Fibroblast of skin of left quadriceps (primary cell): ENCODE results near the gene QSOX1.
"Not testable (repeated sequence)": the region's sequence is repeated elsewhere in the genome, so short reads cannot be mapped to it uniquely, and the experiment has no call there.

Experiments used
- DNase-seq, 2 experiments: peaks; one replicate each; pipeline ENCODE4 v3.0.0-alpha.2; 2013; ENCODE audit warnings: low read depth in 2 of 2

The QSOX1 gene

DNA sequence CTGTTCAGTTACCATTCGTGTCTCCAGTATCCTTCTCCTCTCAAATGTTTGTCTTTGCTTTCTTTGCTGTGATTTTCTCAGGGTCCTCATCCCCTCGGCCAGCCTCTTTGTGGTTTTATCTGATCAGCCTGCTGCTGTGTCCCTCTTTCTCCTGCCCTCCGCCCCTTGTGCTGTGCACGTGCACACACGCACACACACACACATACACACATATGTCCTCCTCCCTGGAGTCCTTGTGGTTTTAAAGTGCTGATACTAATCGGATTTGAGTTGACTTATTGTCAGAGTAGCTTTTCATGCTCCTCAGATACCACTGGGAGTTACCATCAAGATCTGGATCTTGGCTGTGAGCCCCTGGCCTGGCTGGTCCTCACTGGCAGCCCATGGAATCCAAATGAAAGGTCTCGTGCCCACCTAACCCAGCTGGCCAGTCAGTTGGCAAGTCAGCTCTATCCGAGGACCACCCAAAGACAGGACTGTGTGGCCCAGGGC, 34.1 kb downstream of the QSOX1 start:
- DNase-seq: no peak

DNA sequence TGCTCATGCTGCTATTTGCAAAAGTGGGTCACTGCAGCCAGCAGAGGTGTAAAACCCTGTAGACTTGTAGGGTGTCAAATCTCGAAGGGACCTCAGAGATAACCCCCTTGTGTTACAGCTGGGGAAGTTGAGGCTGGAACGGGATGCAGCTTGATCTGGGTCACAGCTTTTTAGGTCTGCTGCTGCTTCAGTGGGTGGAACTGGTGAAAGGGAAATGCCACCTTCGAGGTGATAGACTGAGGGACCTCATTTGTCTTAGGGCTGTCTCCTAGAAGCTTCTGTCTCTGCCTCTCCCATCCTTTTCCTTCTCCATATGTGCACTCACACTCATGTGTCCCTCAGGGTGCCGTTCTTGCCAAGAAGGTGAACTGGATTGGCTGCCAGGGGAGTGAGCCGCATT, 35.4 kb downstream of the QSOX1 start:
- DNase-seq: no peak

DNA sequence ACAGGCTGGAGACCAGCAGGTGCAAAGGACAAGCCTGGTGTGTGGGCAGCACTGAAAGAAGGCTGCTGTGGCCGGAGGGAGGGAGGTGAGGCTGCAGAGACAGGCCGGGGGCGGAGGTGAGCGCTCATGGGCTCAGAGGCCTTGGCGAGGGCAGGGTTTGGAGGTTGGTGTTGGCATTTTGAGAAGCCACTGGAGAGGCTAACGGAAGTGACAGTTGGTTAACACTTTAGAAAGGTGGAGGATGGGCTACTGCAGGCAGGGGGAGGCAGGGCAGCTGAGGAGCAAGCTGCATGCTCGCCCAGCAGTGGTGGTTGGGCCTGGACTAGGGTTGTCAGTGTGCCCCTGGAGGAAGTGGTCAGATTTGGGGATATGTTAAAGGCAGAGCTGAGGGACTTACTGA, 37.5 kb downstream of the QSOX1 start:
- no peak for DNase-seq

DNA sequence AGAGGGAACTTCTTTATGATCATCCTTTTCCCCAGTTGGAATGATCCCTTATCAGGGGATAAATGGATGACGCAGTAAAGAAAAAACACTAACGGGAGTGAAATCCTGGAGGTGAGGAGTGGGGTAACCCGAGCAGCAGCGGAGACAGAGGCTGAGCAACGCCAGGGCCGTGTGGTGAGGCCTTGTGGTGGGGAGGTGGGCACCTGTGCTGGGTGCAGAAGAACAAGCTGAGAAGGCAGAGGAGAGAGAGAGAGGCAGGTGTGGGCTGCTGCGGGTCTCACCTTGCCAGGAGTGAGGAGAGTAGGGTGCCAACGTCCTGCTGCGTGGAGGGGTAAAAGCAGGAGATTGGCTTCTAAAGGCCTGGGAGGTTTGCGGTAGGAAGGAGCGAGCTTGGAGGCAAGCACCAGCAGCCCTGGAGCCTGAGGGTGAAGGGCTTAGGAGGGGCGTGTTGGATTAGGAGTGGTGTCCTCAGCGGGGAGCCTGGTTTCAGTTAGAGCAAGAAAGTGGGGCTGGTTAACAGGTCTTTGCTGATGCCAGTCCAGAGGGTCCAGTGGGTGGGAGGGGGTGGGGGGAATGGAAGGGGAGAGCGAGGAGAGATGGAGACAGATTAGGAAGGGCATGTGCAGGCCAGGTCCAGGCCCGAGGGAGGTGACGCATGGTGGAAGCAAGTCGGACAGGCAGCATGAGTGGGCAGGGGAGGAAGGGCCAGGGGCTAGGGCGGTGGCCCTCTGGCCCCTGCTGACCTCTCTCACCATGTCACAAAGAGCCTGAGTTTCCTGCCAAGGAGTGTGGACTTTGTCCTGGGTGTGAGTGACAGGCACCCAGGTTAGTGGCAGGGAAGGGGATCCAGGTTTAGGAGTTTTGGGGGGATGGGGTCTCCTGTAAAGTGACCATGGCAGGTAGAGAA, 38.7 kb downstream of the QSOX1 start:
- no peak for DNase-seq

DNA sequence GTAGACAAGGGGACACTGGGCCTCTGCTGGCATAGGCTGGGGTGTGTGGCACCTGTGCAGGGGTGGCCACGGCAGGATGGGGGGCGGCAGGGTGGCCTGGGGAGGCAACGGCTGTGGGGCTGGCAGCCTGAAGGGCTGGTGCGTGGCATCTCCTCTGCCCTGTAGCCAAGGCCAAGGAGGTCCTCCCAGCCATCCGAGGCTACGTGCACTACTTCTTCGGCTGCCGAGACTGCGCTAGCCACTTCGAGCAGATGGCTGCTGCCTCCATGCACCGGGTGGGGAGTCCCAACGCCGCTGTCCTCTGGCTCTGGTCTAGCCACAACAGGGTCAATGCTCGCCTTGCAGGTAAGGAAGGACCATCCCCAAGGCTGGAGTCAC, 39.4 kb downstream of the QSOX1 start:
- DNase-seq: no peak

DNA sequence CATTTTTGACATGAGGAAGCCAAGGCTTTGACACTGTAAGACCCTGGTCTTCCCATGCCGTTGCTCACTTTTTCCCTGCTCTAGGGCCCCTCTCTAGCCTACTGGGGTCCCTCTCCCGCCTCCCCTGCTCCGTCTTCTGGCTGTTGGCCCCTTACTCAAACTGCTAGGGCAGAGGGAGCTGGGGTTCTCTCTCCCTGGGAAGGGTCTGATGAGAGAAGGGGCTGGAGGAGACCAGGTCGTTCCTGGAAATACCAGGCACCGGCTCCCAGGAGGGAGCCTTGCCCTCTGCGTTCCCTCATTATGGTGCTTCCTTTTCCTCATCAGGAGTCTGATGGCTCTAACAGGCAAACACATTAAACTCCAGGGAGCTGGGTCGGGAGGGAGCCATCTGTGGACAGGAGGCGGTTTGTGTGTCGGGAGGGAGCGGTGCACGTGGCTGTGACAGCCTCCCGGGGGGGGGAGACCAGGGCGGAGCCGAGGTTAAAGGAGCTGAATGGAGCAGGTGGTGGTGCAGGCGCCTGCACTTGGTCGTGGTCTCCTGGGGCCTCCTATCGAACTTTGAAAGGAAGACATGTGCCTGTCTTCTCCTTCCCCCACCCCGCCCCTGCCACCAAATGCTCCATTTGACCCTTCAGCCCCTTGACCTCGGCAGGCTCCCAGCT, 40.0 kb downstream of the QSOX1 start:
- no peak for DNase-seq

DNA sequence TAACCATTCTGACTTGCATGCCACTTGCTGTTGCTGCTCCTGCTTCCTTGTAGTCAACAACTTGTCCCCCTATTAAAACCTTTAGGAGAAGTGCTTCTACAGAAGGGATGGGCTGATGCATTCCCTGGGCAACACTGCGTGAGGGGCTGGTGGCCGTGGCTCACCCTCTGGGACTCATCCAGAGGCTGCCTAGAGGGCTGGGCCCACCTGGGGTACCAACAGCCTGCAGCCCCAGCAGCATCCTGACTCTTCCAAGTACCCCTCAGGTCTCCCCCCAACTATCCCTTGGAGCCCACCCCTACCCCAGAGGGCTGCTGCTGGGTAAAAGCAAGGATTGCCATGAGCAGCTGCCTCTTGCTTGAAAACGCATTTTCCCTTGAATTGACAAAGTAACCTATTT, 40.7 kb downstream of the QSOX1 start:
- DNase-seq: no peak

DNA sequence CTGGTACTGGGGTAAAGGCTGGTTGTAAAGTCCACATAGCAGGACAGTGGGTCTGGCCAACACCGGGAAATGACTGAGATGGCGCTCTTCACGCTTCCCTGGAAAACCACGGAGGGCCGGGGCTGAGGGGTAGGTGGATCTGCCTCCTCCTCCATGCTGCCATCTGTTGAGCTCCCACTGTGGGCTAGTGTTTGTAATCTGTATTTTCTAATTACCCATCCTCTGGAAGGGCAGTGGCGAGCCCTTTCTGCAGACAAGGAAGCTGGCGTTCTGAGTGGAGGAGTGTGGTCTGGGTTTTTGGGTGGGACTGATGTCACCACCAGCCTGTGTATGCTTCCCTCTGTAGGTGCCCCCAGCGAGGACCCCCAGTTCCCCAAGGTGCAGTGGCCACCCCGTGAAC, 41.2 kb downstream of the QSOX1 start:
- no peak for DNase-seq

DNA sequence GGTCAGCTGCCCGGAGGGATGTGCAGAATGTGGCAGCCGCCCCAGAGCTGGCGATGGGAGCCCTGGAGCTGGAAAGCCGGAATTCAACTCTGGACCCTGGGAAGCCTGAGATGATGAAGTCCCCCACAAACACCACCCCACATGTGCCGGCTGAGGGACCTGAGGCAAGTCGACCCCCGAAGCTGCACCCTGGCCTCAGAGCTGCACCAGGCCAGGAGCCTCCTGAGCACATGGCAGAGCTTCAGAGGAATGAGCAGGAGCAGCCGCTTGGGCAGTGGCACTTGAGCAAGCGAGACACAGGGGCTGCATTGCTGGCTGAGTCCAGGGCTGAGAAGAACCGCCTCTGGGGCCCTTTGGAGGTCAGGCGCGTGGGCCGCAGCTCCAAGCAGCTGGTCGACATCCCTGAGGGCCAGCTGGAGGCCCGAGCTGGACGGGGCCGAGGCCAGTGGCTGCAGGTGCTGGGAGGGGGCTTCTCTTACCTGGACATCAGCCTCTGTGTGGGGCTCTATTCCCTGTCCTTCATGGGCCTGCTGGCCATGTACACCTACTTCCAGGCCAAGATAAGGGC, 41.9 kb downstream of the QSOX1 start:
- DNase-seq: no peak

DNA sequence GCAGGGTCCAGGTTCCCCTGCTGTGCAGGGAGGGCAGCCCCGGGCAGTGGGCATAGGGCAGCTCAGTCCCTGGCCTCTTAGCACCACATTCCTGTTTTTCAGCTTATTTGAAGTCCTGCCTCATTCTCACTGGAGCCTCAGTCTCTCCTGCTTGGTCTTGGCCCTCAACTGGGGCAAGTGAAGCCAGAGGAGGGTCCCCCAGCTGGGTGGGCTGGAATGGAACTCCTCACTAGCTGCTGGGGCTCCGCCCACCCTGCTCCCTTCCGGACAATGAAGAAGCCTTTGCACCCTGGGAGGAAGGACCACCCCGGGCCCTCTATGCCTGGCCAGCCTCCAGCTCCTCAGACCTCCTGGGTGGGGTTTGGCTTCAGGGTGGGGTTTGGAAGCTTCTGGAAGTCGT, 42.6 kb downstream of the QSOX1 start:
- DNase-seq: no peak

DNA sequence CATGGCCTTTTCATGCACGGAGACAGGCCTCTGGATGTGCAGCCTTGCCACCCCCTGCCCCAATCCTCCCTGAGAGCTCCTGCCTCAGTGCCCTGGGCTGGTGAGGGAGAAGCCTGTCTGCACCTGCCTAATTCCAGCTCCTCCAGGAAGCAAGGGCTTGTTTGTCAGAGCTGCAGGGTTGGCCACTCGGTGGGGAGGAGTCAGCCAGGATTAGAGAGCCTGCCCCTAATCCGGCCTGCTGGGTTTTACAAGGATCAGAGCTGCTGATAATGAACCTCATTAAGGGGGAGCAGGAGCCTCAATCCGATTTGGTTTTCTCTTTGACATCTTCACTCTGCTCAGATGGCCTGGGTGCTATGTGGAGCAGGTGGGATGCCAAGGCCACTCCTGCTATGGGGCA, 43.5 kb downstream of the QSOX1 start:
- no peak for DNase-seq

DNA sequence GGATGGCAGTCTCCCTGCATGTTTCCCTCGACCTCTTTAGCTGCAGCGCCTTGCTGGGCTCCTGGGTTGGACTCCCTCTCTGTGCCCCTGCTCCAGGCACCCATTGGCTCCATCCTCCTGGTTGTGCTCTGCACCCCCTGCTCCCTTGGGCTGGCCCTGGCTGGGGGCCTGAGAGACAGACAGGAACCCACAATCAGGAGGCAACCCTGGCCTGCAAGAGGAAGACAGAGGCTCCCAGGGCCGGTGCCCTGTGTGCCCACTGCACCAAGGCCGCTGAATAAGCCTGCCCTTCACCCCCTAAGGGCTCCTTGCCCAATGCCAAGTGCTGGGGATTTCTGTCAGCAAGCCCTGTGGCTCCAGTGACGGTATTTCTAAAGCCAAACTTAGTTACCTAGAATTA, 43.9 kb downstream of the QSOX1 start:
- DNase-seq: no peak

DNA sequence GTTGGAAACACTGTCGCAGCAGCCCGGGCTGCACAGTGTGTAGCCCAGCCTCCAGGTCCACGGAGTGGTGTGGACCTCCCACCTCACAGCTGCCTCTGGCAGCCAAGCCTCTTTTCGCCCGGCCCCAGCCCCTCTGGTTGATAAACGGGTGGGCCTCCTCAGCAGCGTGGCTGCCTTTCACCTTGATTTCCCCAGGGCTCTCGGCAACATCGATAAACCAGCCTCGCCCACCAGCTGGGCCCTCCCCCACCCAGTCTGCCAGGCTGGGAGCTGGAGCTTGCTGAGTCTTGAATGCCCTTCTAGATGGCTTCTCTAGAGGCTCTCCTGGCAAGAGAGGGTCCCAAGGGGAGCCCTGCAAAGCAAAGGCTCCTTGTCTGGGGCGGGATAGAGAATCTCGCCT, 44.3 kb downstream of the QSOX1 start:
- DNase-seq: no peak

DNA sequence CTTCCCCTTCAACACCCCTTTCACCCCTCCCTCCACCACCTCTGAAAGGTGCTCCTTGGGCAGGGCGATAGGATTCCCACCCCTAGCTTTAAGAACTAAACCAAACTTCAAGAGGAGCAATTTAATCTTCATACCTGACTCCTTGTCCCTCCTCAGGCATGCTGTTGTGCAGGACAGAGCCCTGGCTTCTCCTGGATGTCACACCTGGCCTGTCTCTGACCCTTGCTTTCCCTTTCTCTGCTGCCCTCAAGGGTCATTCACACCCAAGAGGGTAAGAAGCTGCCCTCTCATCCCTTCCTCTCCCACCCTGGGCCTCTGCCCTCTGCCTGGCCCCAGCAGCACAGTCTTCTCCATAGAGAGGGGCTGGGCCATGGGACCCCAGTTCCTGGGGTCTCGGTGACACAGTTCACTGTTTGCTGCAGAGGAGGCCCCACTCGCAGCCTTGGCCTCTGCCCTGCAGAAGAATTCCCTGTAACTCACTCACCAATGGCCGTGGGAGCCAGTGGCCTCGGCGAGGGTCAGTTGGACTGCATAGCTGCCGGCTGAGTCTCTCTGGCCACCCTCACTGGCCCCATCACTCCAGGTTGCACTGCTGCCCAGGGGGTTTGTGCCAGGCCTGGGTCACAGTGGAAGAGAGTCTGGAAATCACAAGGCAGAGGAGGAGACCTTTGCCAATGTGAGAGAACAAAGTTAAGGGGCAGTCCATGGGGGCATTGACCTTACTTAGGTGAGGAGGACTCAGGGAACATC, 47.0 kb downstream of the QSOX1 start:
- DNase-seq: no peak

DNA sequence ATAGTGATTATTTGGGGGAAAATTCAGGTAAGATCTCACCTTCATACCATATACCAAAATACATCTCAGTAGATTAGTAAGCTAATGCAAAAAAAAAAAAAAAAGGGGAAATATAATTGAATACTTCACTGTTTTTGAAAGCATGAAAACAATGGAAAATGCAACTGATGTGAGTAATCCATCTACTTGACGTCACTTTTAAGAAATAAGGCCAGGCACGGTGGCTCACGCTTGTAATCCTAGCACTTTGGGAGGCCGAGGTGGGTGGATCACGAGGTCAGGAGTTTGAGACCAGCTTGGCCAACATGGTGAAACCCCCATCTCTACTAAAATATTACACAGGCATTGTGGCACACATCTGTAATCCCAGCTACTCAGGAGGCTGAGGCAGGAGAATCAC, 47.9 kb downstream of the QSOX1 start:
- not testable (repeated sequence) for DNase-seq

DNA sequence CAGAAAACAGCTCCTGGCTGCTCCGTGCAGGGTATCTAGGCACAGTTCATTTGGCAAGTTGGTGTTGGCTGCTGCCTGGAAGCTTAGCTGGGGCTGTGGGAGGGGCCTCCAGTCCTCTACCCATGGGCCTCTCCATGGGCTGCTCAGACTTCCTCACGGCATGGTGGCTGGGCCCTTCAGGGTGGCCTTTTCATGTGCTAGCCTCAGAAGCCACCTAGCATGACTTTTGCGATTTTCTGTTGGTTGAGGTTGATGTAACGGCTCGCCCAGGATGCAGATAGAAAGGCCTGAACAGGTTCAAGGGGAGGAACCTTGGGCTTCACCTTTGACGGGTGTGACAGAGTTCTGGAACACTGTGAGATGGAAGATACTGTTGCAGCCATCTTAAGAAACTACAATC, 49.6 kb downstream of the QSOX1 start:
- no peak for DNase-seq

DNA sequence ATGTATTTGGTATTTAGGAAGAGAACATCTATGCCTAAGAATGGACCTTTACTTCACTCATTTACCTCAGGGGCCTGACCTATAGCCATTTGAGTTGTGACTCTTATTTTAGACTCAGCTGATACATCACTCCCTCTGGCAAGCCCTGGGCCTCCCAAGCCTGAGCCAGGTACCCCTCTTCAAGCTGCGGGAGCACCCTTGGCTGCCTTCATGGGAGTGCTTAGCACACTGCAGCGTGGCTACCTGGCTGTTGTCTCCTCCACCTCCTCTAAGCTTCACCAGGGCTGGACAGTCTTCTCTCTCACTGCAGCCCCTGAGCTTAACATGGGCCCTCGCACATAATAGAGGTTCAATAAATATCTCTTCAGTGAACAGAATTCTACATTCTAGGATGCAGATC, 51.9 kb downstream of the QSOX1 start:
- no peak for DNase-seq

DNA sequence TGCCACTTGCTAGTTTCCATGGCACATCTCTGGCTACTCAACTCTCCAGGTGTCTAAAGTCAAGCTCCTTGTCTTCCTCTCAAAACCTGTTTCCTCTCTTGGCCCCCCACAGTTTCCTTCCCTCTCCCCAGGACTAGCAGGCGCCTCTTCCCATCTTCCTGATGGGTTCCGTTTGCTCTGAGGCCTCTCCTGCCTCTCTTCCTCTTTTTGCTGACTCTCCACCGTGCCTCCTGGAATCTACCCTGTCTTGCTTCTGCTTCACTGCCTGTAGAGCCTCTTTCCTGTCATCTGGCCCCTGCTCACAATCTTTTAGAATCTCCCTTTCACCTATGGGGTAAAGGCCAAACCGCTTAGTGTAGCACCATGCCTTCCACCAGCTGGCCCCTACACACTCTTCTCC, 53.6 kb downstream of the QSOX1 start:
- no peak for DNase-seq

DNA sequence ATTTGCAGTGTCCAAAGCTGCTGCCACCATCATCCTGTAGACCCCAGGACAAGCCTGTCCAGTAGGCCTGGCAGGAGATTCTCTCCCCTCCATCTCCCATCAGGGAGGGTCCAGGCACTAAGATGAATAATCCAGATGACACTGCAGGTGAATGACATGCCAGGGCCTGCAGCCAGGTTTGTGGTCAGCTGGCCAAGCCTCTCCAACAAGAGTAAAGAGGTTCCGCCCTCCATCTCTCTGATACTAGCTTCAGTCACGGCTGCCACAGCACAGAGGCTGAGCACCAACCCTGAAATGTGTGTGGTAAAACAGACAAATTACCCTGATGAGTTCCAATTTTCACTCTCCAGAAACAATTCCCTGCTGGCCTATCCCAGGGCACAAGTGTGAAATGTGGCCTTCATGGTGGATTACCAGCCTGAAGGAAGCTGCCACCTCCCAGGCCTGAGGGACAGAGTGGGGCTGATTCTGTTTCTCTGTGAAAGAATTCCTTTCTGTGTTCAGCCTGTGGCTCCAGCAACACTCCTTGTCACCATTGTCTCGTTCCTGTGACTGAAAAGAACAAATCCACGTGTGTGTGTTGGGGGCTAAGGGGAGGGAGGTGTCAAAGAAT, 55.4 kb downstream of the QSOX1 start:
- no peak for DNase-seq

DNA sequence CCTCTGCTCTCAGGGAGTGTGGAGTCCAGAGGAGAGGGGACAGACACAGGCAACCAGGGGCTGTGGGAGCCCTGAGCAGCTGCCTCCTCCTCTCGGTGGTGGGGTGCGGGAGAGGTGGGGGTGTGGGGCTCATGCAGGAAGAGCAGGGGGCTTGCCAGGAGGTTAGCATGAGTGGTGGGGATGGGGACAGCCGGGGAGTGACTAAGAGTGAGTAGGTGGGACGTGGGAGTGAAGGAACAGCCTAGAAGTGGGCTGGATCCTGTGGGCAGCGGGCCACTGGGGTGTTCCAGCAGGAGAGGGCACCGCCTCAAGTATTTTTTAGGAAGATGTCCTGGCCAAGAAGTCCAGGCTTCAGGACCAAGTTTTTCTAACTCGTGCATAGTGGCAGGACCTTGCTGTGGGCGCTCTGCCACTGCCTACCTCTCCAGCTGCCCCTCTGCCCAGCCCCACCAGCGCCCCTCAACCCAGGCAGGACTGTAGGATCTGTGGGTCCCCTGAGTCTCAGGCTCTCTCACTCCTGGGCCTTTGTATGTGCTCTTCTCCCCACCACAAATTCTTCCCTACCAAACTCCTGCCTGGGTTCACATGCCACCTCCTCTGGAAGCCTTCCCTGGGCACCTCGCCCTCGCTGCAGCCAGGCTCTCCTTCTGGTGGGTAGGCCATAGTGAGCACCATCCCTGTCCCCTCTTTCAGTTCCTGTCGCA, 56.6 kb downstream of the QSOX1 start:
- DNase-seq: no peak

DNA sequence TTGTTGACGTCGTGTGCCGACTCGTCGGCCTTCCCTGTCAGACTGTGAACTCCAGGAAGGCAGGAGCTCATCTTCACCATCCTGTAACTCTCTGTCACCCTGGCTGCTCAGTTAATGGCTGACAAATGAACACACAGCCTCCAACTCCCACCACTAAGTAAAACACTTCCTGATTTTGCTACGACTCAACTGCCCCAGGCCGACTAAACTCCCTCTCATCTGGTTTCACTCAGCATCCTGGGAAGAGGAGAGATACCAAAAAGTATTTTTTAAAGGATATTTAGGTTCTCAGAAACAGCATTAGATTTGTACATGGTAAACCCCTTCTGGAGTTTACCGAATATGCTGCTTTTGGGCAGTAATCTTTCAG, 57.2 kb downstream of the QSOX1 start:
- DNase-seq: no peak
